Endodermal cell (in vitro differentiated cells): Measurements from ENCODE around the gene PLXNA2. TPM values are rescaled to one million over a fixed set of nuclear protein-coding genes. Genes with fewer than 3 reads are reported as not detected.

Experiments used
- DNase-seq: peaks from one replicate; pipeline ENCODE4 v3.0.0-alpha.2; 2017
- H3K27ac ChIP-seq: 2 replicates; pipeline ENCODE4 v1.5.1; 2013; ENCODE audit warnings: mild to moderate bottlenecking, low read depth, low read length, moderate library complexity
- H3K27me3 ChIP-seq: 2 replicates; pipeline ENCODE4 v1.6.1; 2013; ENCODE audit warnings: mild to moderate bottlenecking, low read length, moderate library complexity; ENCODE audit not compliant: insufficient read depth, control insufficient read depth, poor library complexity, severe bottlenecking
- H3K36me3 ChIP-seq: 2 replicates; pipeline ENCODE4 v1.7.0; 2013; ENCODE audit warnings: mild to moderate bottlenecking, low read length, moderate library complexity; ENCODE audit not compliant: control insufficient read depth, insufficient read depth
- H3K4me1 ChIP-seq: one replicate; pipeline ENCODE4 v1.7.0; 2013; ENCODE audit warnings: low read length; ENCODE audit not compliant: control insufficient read depth, insufficient read depth
- H3K4me3 ChIP-seq: 2 replicates; pipeline ENCODE4 v1.5.1; 2013; ENCODE audit warnings: mild to moderate bottlenecking, low read length, moderate library complexity
- H3K9ac ChIP-seq: 2 replicates; pipeline ENCODE4 v1.6.1; 2013; ENCODE audit warnings: mild to moderate bottlenecking, low read length, moderate library complexity; ENCODE audit not compliant: poor library complexity, severe bottlenecking; ENCODE audit errors: extremely low read depth
- H3K9me3 ChIP-seq: 2 replicates; pipeline ENCODE4 v1.6.1; 2013; ENCODE audit warnings: mild to moderate bottlenecking, low read length, moderate library complexity; ENCODE audit not compliant: control insufficient read depth
- H3K27ac Mint-ChIP-seq: 2 replicates; pipeline ENCODE4 v1.8.0; 2020; ENCODE audit warnings: mixed read lengths
- H3K27me3 Mint-ChIP-seq: 2 replicates; pipeline ENCODE4 v1.8.0; 2021; ENCODE audit warnings: mild to moderate bottlenecking, mixed read lengths; ENCODE audit not compliant: insufficient read depth
- H3K36me3 Mint-ChIP-seq: 2 replicates; pipeline ENCODE4 v1.8.0; 2020; ENCODE audit warnings: low read depth, mixed read lengths
- H3K4me1 Mint-ChIP-seq: 2 replicates; pipeline ENCODE4 v1.8.0; 2020; ENCODE audit warnings: mixed read lengths
- H3K4me3 Mint-ChIP-seq: 2 replicates; pipeline ENCODE4 v1.8.0; 2020; ENCODE audit warnings: mild to moderate bottlenecking, moderate library complexity, mixed read lengths
- H3K9me3 Mint-ChIP-seq: 2 replicates; pipeline ENCODE4 v1.8.0; 2020; ENCODE audit warnings: mild to moderate bottlenecking, mixed read lengths
- CTCF ChIP-seq: fragments of 200-600 bp; sonication (generic); conservative IDR thresholded peaks from 2 replicates; pipeline ENCODE4 v1.5.0; 2021; ENCODE audit warnings: antibody characterized with exemption, mild to moderate bottlenecking
- WGBS, 2 experiments: methylation state at CpG; one replicate each; pipeline versions ENCODE4 v1.1.5 to v1.1.7; 2013; ENCODE audit warnings: missing lambda C conversion rate in 2 of 2, mixed read lengths in 1 of 2; ENCODE audit not compliant: insufficient coverage in 1 of 2, insufficient read length in 1 of 2; 5-methylcytosine and 5-hydroxymethylcytosine counted together
- total RNA-seq, 2 donors: library from RNA; stranded (reverse); fragmentation: NEBNext Ultra II Directional in 1 of 2; extraction: Animal tissue kit (Norgen Biotek cat#: 25700) in 1 of 2; gene quantifications; 2 replicates in 1 of 2; 3 replicates in 1 of 2; pipeline ENCODE4 v1.2.1, GENCODE V29; 2021

PLXNA2 gene
- total RNA-seq, 2 donors from 2014 or later: 61.2 to 86.1 TPM

- H3K4me1 Mint-ChIP-seq: peaks cover 69% of the 10 kb centered on the region
- Histone ChIP-seq H3K27ac (no peak overlapping the region), H3K9me3 (no peaks in the 10 kb centered on the region), H3K9ac (no peak overlapping the region), H3K4me3 (no peak overlapping the region), H3K27me3 (no peaks in the 10 kb centered on the region), H3K4me1 (peaks cover 24% of the 10 kb centered on the region), H3K36me3 (peaks cover 85% of the 10 kb centered on the region)
- peaks cover 21% of the 10 kb centered on the region for H3K36me3 Mint-ChIP-seq
- no peak overlapping the region for H3K27ac Mint-ChIP-seq
- no peaks in the 10 kb centered on the region for H3K27me3 Mint-ChIP-seq
- TF ChIP-seq CTCF: no peak
- DNase-seq: no peak
- no peak overlapping the region for H3K4me3 Mint-ChIP-seq
- WGBS, 2 experiments: 93 to 94% methylated on average over 7 to 8 of the region's 8 CpGs
- H3K9me3 Mint-ChIP-seq: no peaks in the 10 kb centered on the region
Measured at GRCh38 chr1:208183977-208184911, 59.9 kb downstream of the PLXNA2 start.

- Histone ChIP-seq H3K27me3 (no peaks in the 10 kb centered on the region), H3K4me1 (peaks cover 27% of the 10 kb centered on the region), H3K36me3 (peaks cover 86% of the 10 kb centered on the region), H3K9me3 (no peaks in the 10 kb centered on the region), H3K27ac (no peak overlapping the region), H3K9ac (no peak overlapping the region), H3K4me3 (no peak overlapping the region)
- no peak for DNase-seq
- H3K4me3 Mint-ChIP-seq: no peak overlapping the region
- WGBS, 2 experiments: 56 to 92% methylated on average over 2 to 9 of the region's 10 CpGs
- peak overlapping the region; percentile 55 for H3K27ac Mint-ChIP-seq
- H3K27me3 Mint-ChIP-seq: no peaks in the 10 kb centered on the region
- no peaks in the 10 kb centered on the region for H3K9me3 Mint-ChIP-seq
- H3K4me1 Mint-ChIP-seq: peaks cover 73% of the 10 kb centered on the region
- peaks cover 16% of the 10 kb centered on the region for H3K36me3 Mint-ChIP-seq
- TF ChIP-seq CTCF: no peak
Measured at GRCh38 chr1:208182880-208183645, 61.1 kb downstream of the PLXNA2 start.

GRCh38 chr1:208181364-208181763 is 62.8 kb downstream of the PLXNA2 start:
- Histone ChIP-seq H3K9me3 (no peaks in the 10 kb centered on the region), H3K27me3 (no peaks in the 10 kb centered on the region), H3K4me1 (peaks cover 33% of the 10 kb centered on the region), H3K27ac (no peak overlapping the region), H3K36me3 (peaks cover 89% of the 10 kb centered on the region), H3K4me3 (no peak overlapping the region), H3K9ac (no peak overlapping the region)
- H3K27me3 Mint-ChIP-seq: no peaks in the 10 kb centered on the region
- no peak overlapping the region for H3K4me3 Mint-ChIP-seq
- 78% methylated on average over 4 of the region's 4 CpGs; no CpG with 5 or more reads in 1 of the 2 experiments for WGBS, 2 experiments
- H3K4me1 Mint-ChIP-seq: peaks cover 79% of the 10 kb centered on the region
- H3K36me3 Mint-ChIP-seq: peaks cover 9% of the 10 kb centered on the region
- H3K27ac Mint-ChIP-seq: no peak overlapping the region
- no peaks in the 10 kb centered on the region for H3K9me3 Mint-ChIP-seq
- DNase-seq: no peak
- no peak for TF ChIP-seq CTCF
